Spleen (tissue), 11 donors: ENCODE data around the gene KRT78. TPM values are rescaled to one million over a fixed set of nuclear protein-coding genes. Genes with fewer than 3 reads are reported as not detected.

Source experiments
- DNase-seq: peaks from one replicate; pipeline ENCODE4 v3.0.0-alpha.2; 2020
- H3K27ac ChIP-seq, 8 donors: fragments of 200-600 bp; sonication (generic) in 7 of 8; 1 replicate in 4 of 8; 2 replicates in 4 of 8; pipeline versions ENCODE4 v1.5.0 to v1.8.0; 2016 to 2021; ENCODE audit warnings: inconsistent platforms in 4 of 8, mild to moderate bottlenecking in 4 of 8, moderate library complexity in 1 of 8
- H3K27me3 ChIP-seq, 7 donors: fragments of 200-600 bp; sonication (generic) in 6 of 7; replicated peaks in 1 of 7; 1 replicate in 4 of 7; 2 replicates in 3 of 7; pipeline versions ENCODE4 v1.5.0 to v1.8.0; 2016 to 2021; ENCODE audit warnings: inconsistent platforms in 3 of 7, mild to moderate bottlenecking in 1 of 7
- H3K36me3 ChIP-seq, 6 donors: fragments of 200-600 bp; sonication (generic) in 5 of 6; 1 replicate in 4 of 6; 2 replicates in 2 of 6; pipeline versions ENCODE4 v1.5.0 to v1.8.0; 2016 to 2021; ENCODE audit warnings: inconsistent platforms in 2 of 6
- H3K4me1 ChIP-seq, 6 donors: fragments of 200-600 bp; sonication (generic) in 5 of 6; 1 replicate in 3 of 6; 2 replicates in 3 of 6; pipeline versions ENCODE4 v1.5.0 to v1.8.0; 2016 to 2021; ENCODE audit warnings: inconsistent platforms in 3 of 6
- H3K4me3 ChIP-seq, 8 donors: fragments of 200-600 bp; sonication (generic) in 7 of 8; 1 replicate in 4 of 8; 2 replicates in 4 of 8; pipeline versions ENCODE4 v1.5.0 to v1.8.0; 2016 to 2021; ENCODE audit warnings: inconsistent platforms in 4 of 8, mild to moderate bottlenecking in 4 of 8, moderate library complexity in 2 of 8
- H3K9me3 ChIP-seq, 8 donors: fragments of 200-600 bp; sonication (generic) in 7 of 8; 1 replicate in 4 of 8; 2 replicates in 4 of 8; pipeline versions ENCODE4 v1.5.0 to v1.8.0; 2016 to 2021; ENCODE audit warnings: inconsistent platforms in 4 of 8
- CTCF ChIP-seq, 11 experiments: fragments of 200-600 bp in 7 of 11; fragments of 450-650 bp in 4 of 11; sonication (generic) in 4 of 11; IDR thresholded peaks in 8 of 11; conservative IDR thresholded peaks in 3 of 11; 1 replicate in 7 of 11; 2 replicates in 4 of 11; pipeline versions ENCODE4 v1.4.0 to v1.8.0; 2016 to 2021; ENCODE audit warnings: antibody characterized with exemption in 11 of 11, inconsistent platforms in 4 of 11, mild to moderate bottlenecking in 1 of 11
- POLR2A ChIP-seq, 3 donors: fragments of 450-650 bp; IDR thresholded peaks; one replicate each; pipeline ENCODE4 v1.5.1; 2017; ENCODE audit warnings: antibody characterized with exemption in 3 of 3, mild to moderate bottlenecking in 1 of 3
- POLR2AphosphoS5 ChIP-seq, 3 donors: sonication (generic); formaldehyde crosslinking; IDR thresholded peaks; one replicate each; pipeline ENCODE4 v1.5.1; 2017; ENCODE audit warnings: antibody characterized with exemption in 3 of 3
- WGBS, 5 donors: extraction: QIAGEN DNeasy Blood & Tissue Kit in 3 of 5; methylation state at CpG; one replicate each; pipeline versions ENCODE4 v1.1.5 to v1.1.7; 2013 to 2018; 5-methylcytosine and 5-hydroxymethylcytosine counted together
- intact Hi-C: fragments of 100-400 bp; cut with DNase I; formaldehyde crosslinking; loops from one replicate; pipeline ENCODE4 v1.15.0; 2023; ENCODE audit warnings: low total_unique reads
- polyA plus RNA-seq, 3 donors: library from polyadenylated mRNA; stranded (reverse); fragments of 200-250 nt; gene quantifications; one replicate each; pipeline ENCODE4 v1.2.1, GENCODE V29; 2013
- total RNA-seq, 7 donors: library from RNA; depleted of rRNA in 3 of 7; stranded (reverse); fragments of >200 nt in 3 of 7; fragmentation: NEBNext Ultra II Directional in 4 of 7; extraction: Animal tissue kit (Norgen Biotek cat#: 25700) in 4 of 7; gene quantifications; one replicate each; pipeline versions ENCODE4 v1.1.0 to v1.2.1, GENCODE V29; 2016 to 2021
- donor health status: healthy with polysubstance abuse.
- donor health status: DM: no; HTN: no; CAD: no; lungs with moderate emphysema.
- donor health status: DM: no; HTN: no; CAD: no.
- donor health status: Bipolar disorder and iron deficiency.
- donor health status: healthy.
- donor health status: DM: no; HTN: no; CAD: no.
- donor health status: DM: yes; HTN: yes; CAD: no.

Gene KRT78
- total and polyA plus RNA-seq, 10 donors: 0.24 to 0.83 TPM; not detected in 8

DNA sequence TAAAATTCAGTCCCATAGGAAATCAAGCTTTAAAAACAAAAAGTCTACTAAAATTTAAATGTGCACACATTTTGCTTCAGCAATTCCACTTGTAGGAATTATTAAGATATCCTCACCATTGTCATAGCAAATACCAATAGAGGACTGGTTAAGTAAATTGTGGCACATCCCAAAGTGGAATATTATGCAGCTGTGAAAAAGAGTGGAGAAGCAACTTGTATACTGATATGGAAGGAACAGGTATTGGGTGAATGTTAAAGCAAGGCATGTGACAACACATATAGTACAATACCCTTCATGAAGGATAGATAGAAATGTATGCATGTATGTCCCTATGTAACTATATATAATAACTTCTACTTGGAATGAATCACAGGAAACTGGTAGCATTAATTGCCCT is 44.2 kb upstream of the KRT78 start:
- Histone ChIP-seq H3K4me3 (no peak overlapping the region), H3K9me3 (peaks cover 0 to 3% (median 0%) of the 10 kb centered on the region in 8 donors), H3K4me1 (no peaks in the 10 kb centered on the region), H3K27ac (no peak overlapping the region), H3K36me3 (no peaks in the 10 kb centered on the region), H3K27me3 (peaks cover 0 to 8% (median 0%) of the 10 kb centered on the region in 7 donors)
- intact Hi-C loops: no loop called here
- no peak for DNase-seq
- TF ChIP-seq POLR2A (IDR thresholded peaks at IDR 0.05): no peak
- no peak for TF ChIP-seq POLR2AphosphoS5 (IDR thresholded peaks at IDR 0.05)
- TF ChIP-seq CTCF (IDR thresholded peaks at IDR 0.05 in 8 of 11, conservative IDR thresholded peaks at IDR 0.05 in 3 of 11): no peak

- intact Hi-C loops: no loop called here
- 84 to 91% (median 89%) methylated on average over 7 of the region's 7 CpGs for WGBS, 5 donors
Observed at GRCh38 chr12:52892207-52892852, 43.5 kb upstream of the KRT78 start.

GRCh38 chr12:52891044-52891443 is 42.2 kb upstream of the KRT78 start:
- intact Hi-C loops: no loop called here
- H3K4me3 ChIP-seq: no peak overlapping the region
- no peak for DNase-seq
- TF ChIP-seq POLR2A (IDR thresholded peaks at IDR 0.05) (no peak), CTCF (IDR thresholded peaks at IDR 0.05 in 8 of 11, conservative IDR thresholded peaks at IDR 0.05 in 3 of 11) (no peak), POLR2AphosphoS5 (IDR thresholded peaks at IDR 0.05) (no peak)
- peaks cover 0 to 3% (median 0%) of the 10 kb centered on the region in 8 donors for H3K9me3 ChIP-seq
- no peaks in the 10 kb centered on the region for H3K36me3 ChIP-seq
- no peaks in the 10 kb centered on the region for H3K4me1 ChIP-seq
- H3K27ac ChIP-seq: no peak overlapping the region
- 58 to 84% (median 69%) methylated on average over 2 of the region's 2 CpGs for WGBS, 5 donors
- peaks cover 0 to 8% (median 0%) of the 10 kb centered on the region in 7 donors for H3K27me3 ChIP-seq

More at GRCh38 chr12:52892207-52892852, 43.5 kb upstream of the KRT78 start:
- H3K4me1 ChIP-seq: no peaks in the 10 kb centered on the region
- peaks cover 0 to 8% (median 0%) of the 10 kb centered on the region in 7 donors for H3K27me3 ChIP-seq
- no peak overlapping the region for H3K27ac ChIP-seq
- H3K9me3 ChIP-seq: peaks cover 0 to 3% (median 0%) of the 10 kb centered on the region in 8 donors
- no peak for DNase-seq
- no peak for TF ChIP-seq POLR2AphosphoS5 (IDR thresholded peaks at IDR 0.05)
- no peak for TF ChIP-seq CTCF (IDR thresholded peaks at IDR 0.05 in 8 of 11, conservative IDR thresholded peaks at IDR 0.05 in 3 of 11)
- TF ChIP-seq POLR2A (IDR thresholded peaks at IDR 0.05): no peak
- H3K4me3 ChIP-seq: no peak overlapping the region
- H3K36me3 ChIP-seq: no peaks in the 10 kb centered on the region

DNA sequence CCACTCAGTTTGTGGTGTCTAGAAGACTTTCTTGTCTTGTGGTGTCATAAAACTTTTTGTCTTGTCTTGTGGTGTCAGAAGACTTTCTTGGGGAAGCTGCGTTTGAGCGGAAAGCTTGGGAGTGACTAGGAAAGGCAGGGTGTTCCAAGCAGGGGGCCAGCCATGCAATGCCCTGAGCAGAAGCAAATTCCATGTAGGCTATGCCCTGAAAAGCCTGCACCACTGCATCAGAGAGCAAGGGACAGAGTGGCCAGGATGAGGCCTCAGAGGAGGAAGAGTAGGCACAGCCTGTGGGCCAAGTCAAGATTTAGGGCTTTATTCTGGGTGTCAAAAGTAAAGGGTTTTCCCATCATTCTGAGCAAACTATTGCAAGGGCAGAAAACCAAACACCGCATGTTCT is 41.6 kb upstream of the KRT78 start:
- TF ChIP-seq POLR2AphosphoS5 (IDR thresholded peaks at IDR 0.05) (no peak), CTCF (IDR thresholded peaks at IDR 0.05 in 8 of 11, conservative IDR thresholded peaks at IDR 0.05 in 3 of 11) (no peak), POLR2A (IDR thresholded peaks at IDR 0.05) (no peak)
- no peaks in the 10 kb centered on the region for H3K4me1 ChIP-seq
- H3K4me3 ChIP-seq: no peak overlapping the region
- H3K36me3 ChIP-seq: no peaks in the 10 kb centered on the region
- H3K27ac ChIP-seq: no peak overlapping the region
- intact Hi-C loops: no loop called here
- no peak for DNase-seq
- H3K27me3 ChIP-seq: peaks cover 0 to 9% (median 0%) of the 10 kb centered on the region in 7 donors
- peaks cover 0 to 3% (median 0%) of the 10 kb centered on the region in 8 donors for H3K9me3 ChIP-seq
- WGBS, 5 donors: 90 to 96% (median 92%) methylated on average over 3 of the region's 3 CpGs
